GM12801 (cell line): Measurements from ENCODE around the gene PLN.

Source experiments
- CTCF ChIP-seq: IDR thresholded peaks from one replicate; pipeline ENCODE4 v1.5.1; 2011; ENCODE audit warnings: control low read depth; ENCODE audit not compliant: insufficient read length; ENCODE audit errors: extremely low read depth

Gene PLN

GRCh38 chr6:118537574-118537973 lies 10.5 kb upstream of the PLN start:
- TF ChIP-seq CTCF = no peak

GRCh38 chr6:118542184-118542952 lies 5.7 kb upstream of the PLN start:
- no peak for TF ChIP-seq CTCF

DNA sequence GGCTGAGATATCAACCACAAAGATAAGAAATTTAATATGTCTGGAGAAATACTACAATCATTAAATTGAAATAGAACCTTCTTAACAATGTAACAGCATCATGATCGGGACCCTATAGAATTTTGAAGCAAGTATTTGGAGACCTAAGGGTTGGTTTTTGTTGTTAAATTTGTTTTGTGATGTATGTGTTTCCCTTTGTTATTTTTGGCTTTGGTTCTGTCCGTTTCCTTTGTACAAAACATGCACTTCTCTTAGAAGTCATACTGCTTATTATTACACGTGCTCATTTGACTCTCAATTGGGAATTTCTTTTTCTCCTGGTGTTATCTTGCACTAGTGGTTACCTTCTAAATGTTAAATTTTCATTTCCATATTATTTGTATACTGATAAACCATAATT lies 4.0 kb upstream of the PLN start:
- no peak for TF ChIP-seq CTCF

DNA sequence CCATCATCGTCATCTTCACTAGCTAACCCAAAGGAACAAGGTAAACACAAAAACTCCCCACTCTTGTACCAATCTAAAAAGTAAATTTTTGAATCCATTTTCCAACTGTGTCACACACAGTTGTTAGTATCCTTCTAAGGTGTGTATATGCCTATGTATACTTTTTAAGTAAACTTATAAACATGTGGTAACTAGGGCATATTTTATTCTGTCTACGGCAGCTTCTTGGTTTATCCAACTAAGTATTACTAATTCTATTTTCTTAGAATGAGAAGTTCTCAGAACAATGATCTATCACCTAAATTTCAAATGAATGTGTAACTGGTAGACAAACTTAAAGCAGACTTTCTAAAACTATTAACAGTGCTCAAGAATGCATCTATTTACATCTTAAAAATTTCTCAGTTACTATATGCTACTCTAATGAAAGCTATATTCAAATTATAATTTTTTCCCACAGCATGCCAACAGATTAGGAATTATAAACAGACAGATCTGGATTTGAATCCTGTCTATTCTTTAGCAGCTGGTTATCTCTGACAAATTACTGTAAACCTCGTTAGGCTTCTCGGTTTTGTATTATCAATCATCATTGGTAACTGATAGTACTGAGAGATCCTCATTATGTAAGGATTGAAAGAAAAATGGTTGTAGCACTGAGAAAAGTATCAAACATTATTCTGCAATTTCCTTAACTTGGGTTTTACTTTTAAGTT lies 1.8 kb upstream of the PLN start:
- no peak for TF ChIP-seq CTCF

DNA sequence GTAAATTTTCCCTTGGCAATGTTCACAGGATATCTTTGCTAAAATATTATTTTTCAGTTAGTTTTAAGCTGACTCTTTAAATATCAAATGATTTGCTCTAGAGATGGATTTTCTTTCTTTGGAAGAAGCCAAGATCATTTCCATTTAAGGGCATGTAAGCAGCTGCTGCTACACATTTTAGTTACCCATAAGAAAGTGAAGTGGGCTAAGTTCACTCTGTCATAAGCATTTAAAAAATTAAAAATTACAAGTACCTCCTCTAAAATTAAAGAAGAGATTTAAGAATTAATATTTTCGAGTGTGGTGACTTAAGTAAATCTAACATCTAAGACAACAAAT lies 1.2 kb upstream of the PLN start:
- TF ChIP-seq CTCF = no peak

DNA sequence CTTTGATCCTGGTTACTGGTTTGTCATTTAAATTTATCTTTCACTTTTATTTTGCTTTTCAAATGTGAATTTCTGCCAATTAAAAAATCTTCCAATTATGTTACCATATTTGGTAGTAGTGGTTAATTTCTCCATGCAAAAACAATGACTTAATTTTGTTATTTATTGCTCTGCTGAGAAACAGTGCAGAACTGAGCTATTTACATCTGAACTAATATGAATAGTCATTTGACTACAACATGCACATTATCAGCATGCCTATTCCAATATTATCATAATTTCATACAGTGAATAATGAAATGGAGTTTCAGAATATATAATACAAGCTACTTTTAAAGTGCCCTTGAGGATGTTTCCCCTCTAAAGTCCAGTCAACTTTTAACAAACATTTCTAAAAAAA lies 517 bp downstream of the PLN start:
- no peak for TF ChIP-seq CTCF

DNA sequence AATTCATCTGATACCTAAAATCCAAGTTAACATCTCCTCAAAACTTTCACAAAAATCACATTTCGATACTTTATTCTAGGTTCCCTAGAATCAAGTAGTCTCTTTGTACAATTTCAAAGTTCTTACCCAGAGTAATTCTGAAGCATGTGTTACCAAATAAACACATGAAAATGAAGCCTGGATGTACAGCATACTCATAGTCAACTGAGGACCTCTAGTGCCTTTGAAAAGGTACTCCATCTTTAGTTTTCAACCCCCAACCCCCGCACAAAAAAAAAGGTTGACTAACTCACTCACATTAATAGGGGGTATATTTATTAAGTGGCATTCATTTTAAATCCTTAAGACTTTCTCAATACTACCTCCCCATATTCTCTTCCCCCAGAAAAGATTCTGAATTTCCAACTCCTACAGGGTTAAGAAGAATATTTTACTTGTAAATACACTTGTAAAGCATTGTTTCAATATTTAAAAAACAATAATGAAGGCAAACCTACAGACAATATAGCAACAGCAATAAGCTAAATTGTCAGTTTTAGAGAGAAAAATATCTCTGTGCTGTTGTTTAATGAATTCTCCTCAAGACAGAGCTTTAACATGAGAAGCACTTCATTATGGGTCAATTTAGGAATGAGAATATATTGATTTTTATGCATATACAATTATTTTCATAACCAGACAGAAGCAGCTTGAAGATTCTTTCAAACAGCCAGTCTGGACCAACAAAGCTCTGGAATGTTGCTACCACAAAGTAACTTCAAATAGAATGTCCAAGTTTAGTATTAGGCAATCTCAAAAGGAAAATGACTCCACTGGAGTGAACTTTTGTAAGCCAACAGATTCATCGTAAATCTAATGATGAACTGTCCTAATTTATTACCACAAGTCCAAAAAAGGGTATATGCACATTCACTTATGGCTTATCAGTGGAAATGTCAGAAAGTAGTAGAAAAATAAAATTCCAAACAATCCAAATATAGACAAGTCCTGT lies 3.3 kb downstream of the PLN start:
- TF ChIP-seq CTCF = no peak
